ENCODE results near the gene ESR2. TPM values are rescaled to one million over a fixed set of nuclear protein-coding genes. Genes with fewer than 3 reads are reported as not detected.
"Not testable (repeated sequence)": the region's sequence is repeated elsewhere in the genome, so short reads cannot be mapped to it uniquely, and the experiment has no call there.

ESR2 gene
- total and polyA plus RNA-seq, 2 experiments from 2014 or later = 0.50 to 0.86 TPM

DNA sequence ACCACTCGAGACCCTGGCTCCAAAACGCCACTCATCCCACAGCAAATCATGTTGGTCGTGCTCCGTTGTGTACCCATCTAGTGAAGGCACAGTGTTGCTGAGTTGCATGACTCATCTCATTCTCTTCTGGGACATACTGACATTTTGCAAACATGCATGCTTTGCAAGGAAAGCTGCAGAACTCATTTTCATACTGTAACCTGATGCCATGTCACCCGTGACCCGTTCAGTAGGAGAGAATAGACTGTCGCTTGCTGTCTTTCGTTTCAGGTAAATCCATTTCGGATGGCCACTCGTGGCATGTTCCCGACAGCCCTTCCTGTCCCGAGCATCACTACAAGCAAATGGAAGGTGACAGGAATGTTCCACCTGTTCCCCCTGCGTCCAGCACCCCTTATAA, 78.2 kb downstream of the ESR2 start:
- TF ChIP-seq, protein P1, sequence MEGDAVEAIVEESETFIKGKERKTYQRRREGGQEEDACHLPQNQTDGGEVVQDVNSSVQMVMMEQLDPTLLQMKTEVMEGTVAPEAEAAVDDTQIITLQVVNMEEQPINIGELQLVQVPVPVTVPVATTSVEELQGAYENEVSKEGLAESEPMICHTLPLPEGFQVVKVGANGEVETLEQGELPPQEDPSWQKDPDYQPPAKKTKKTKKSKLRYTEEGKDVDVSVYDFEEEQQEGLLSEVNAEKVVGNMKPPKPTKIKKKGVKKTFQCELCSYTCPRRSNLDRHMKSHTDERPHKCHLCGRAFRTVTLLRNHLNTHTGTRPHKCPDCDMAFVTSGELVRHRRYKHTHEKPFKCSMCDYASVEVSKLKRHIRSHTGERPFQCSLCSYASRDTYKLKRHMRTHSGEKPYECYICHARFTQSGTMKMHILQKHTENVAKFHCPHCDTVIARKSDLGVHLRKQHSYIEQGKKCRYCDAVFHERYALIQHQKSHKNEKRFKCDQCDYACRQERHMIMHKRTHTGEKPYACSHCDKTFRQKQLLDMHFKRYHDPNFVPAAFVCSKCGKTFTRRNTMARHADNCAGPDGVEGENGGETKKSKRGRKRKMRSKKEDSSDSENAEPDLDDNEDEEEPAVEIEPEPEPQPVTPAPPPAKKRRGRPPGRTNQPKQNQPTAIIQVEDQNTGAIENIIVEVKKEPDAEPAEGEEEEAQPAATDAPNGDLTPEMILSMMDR (IDR thresholded peaks at IDR 0.05; ENCODE audit: low read depth, low read length) = no peak
- peaks cover 8% of the 10 kb centered on the region for H3K36me3 ChIP-seq

GRCh38 chr14:64215274-64215673, 78.9 kb downstream of the ESR2 start:
- TF ChIP-seq, protein P1 (IDR thresholded peaks at IDR 0.05; ENCODE audit: low read depth, low read length) = no peak
- Histone ChIP-seq H3K27ac (no peak overlapping the region), H3K9me3 (ENCODE audit: low read depth) (no peaks in the 10 kb centered on the region), H3K36me3 (peaks cover 8% of the 10 kb centered on the region), H3K27me3 (no peaks in the 10 kb centered on the region), H3K4me3 (no peak overlapping the region), H3K4me1 (ENCODE audit: low read depth) (peaks cover 50% of the 10 kb centered on the region)
- DNase-seq (ENCODE audit: low read depth in 1 of 2, low spot score in 1 of 2) = no peak

More for the DNA sequence above, 78.2 kb downstream of the ESR2 start:
- Histone ChIP-seq H3K9me3 (ENCODE audit: low read depth) (no peaks in the 10 kb centered on the region), H3K27me3 (no peaks in the 10 kb centered on the region), H3K4me3 (no peak overlapping the region), H3K27ac (no peak overlapping the region), H3K4me1 (ENCODE audit: low read depth) (peaks cover 57% of the 10 kb centered on the region)
- DNase-seq (ENCODE audit: low read depth in 1 of 2, low spot score in 1 of 2) = no peak

- no peak overlapping the region for H3K4me3 ChIP-seq
- peaks cover 14% of the 10 kb centered on the region for H3K36me3 ChIP-seq
- H3K4me1 ChIP-seq (ENCODE audit: low read depth) = peaks cover 39% of the 10 kb centered on the region
- peak overlapping the region; percentile 79 for H3K27ac ChIP-seq
- H3K9me3 ChIP-seq (ENCODE audit: low read depth) = no peaks in the 10 kb centered on the region
- peak in 1 of 2 donors; percentile 19 for DNase-seq (ENCODE audit: low read depth in 1 of 2, low spot score in 1 of 2)
- TF ChIP-seq, protein P1 (IDR thresholded peaks at IDR 0.05; ENCODE audit: low read depth, low read length) = no peak
- H3K27me3 ChIP-seq = no peaks in the 10 kb centered on the region
Measured at GRCh38 chr14:64213853-64214570, 80.2 kb downstream of the ESR2 start.

DNA sequence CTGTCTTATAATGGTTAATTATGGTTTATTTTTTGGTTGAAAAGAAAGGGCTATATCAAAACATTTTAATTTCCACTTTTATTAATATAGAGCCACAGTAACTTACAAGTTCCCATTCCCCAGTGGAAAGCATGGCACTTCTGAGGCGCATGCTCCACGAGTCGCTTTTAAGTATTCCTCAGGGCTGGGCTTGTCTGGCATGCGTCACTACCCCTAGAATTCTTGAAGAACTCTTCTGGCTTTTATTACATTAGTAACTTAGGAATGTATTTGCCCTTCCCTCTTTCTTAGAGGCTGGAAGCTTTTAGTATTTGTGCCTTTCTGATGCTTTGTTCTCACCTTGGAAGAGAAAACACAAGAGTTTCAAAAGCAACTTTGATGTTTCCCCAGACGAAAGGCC, 81.1 kb downstream of the ESR2 start:
- peak in 1 of 2 donors; percentile 27 for DNase-seq (ENCODE audit: low read depth in 1 of 2, low spot score in 1 of 2)
- peak overlapping the region; percentile 79 for H3K27ac ChIP-seq
- H3K9me3 ChIP-seq (ENCODE audit: low read depth) = no peaks in the 10 kb centered on the region
- H3K36me3 ChIP-seq = peaks cover 19% of the 10 kb centered on the region
- H3K4me1 ChIP-seq (ENCODE audit: low read depth) = peaks cover 30% of the 10 kb centered on the region
- no peak overlapping the region for H3K4me3 ChIP-seq
- no peaks in the 10 kb centered on the region for H3K27me3 ChIP-seq
- TF ChIP-seq, protein P1 (IDR thresholded peaks at IDR 0.05; ENCODE audit: low read depth, low read length) = no peak

DNA sequence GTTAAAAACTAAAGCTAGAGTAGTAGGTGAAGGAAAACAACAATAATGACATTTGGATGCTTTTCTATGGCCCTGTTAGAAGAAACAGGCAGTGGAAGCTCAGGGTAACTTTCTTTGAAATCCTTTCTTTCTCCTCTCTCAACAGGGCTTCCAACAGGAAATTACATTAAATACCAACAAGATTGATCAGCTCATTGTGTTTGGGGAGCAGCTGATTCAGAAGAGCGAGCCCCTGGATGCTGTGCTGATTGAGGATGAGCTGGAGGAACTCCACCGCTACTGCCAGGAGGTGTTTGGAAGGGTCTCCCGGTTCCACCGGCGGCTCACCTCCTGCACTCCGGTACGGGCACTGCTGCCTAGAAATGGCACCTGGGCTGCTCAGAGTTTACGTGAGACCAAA, 81.5 kb downstream of the ESR2 start:
- Histone ChIP-seq H3K27me3 (no peaks in the 10 kb centered on the region), H3K4me1 (ENCODE audit: low read depth) (peaks cover 26% of the 10 kb centered on the region), H3K36me3 (peaks cover 19% of the 10 kb centered on the region), H3K27ac (peak overlapping the region; percentile 79), H3K4me3 (no peak overlapping the region), H3K9me3 (ENCODE audit: low read depth) (no peaks in the 10 kb centered on the region)
- DNase-seq (ENCODE audit: low read depth in 1 of 2, low spot score in 1 of 2) = no peak
- TF ChIP-seq, protein P1 (IDR thresholded peaks at IDR 0.05; ENCODE audit: low read depth, low read length) = no peak

DNA sequence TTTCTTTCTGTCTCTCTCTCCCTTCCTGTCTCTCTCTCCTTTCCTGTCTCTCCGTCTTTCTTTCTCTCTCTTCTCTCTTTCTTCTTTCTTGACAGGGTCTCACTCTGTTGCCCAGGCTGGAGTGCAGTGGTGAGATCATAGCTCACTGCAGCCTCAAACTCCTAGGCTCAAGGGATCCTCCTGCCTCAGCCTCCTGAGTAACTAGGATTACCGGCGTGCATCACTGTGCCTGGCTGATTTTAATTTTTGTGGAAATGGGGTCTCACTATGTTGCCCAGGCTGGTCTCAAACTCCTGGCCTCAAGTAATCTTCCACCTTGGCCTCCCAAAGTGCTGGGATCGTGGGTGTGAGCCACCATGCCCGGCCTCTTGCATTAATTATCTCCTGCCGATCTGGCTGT, 83.3 kb downstream of the ESR2 start:
- H3K4me3 ChIP-seq; DNase-seq (ENCODE audit: low read depth in 1 of 2, low spot score in 1 of 2); H3K27me3 ChIP-seq; H3K9me3 ChIP-seq (ENCODE audit: low read depth); H3K27ac ChIP-seq: not testable (repeated sequence)
- peaks cover 20% of the 10 kb centered on the region for H3K4me1 ChIP-seq (ENCODE audit: low read depth)
- H3K36me3 ChIP-seq = peaks cover 19% of the 10 kb centered on the region

Data from cardiac muscle cell (in vitro differentiated cells and primary cell).